IMR-90 (cell line): Measurements from ENCODE around the gene CFAP206. TPM values are rescaled to one million over a fixed set of nuclear protein-coding genes. Genes with fewer than 3 reads are reported as not detected.
A peak's percentile ranks its signal among the peaks of the same experiment; 100 is the strongest.

Experiments used
- ATAC-seq: fragments of 200-7000 bp; cut with Tn5 transposase; 2 replicates; pipeline ENCODE4 v1.9.1; 2020; ENCODE audit warnings: low read depth, mild to moderate bottlenecking, moderate library complexity
- BruUV-seq: library from RNA; stranded (reverse); fragments of 400-500 nt; replicated peaks from 2 replicates; lab custom pipeline; 2021; lab: Mats Ljungman, UMichigan
- CTCF ChIA-PET: fragments of 300-600 bp; formaldehyde crosslinking; extraction: SDS; loops from one replicate; lab custom pipeline; 2021; ENCODE audit warnings: antibody characterized with exemption; lab: Yijun Ruan, JAX
- POLR2A ChIA-PET: fragments of 300-600 bp; sonication (Branson Sonifier 250); formaldehyde crosslinking; loops from one replicate; lab custom pipeline; 2022; ENCODE audit warnings: antibody characterized with exemption; ENCODE audit not compliant: unreplicated experiment; lab: Charles Lee
- DNase-seq: peaks from one replicate; pipeline ENCODE4 v3.0.0; 2013
- H2AFZ ChIP-seq: replicated peaks from 2 replicates; pipeline ENCODE3; 2013; ENCODE audit warnings: low read length, mild to moderate bottlenecking; ENCODE audit not compliant: poor library complexity
- H2AK5ac ChIP-seq: 2 replicates; pipeline ENCODE4 v1.6.1; 2013; ENCODE audit warnings: low read depth, low read length, inconsistent platforms
- H2AK9ac ChIP-seq: replicated peaks from 2 replicates; pipeline ENCODE3; 2013; ENCODE audit warnings: mild to moderate bottlenecking, low read depth, low read length, moderate library complexity; ENCODE audit not compliant: poor library complexity
- H2BK120ac ChIP-seq: 2 replicates; pipeline ENCODE4 v1.6.1; 2013; ENCODE audit warnings: low read depth, low read length, inconsistent platforms
- H2BK15ac ChIP-seq: 3 replicates; pipeline ENCODE4 v1.6.1; 2013; ENCODE audit warnings: low read depth, low read length, inconsistent platforms
- H2BK20ac ChIP-seq: 2 replicates; pipeline ENCODE4 v1.6.1; 2013; ENCODE audit warnings: low read depth, mild to moderate bottlenecking, inconsistent platforms, low read length, moderate library complexity
- H2BK5ac ChIP-seq: 2 replicates; pipeline ENCODE4 v1.6.1; 2013; ENCODE audit warnings: mild to moderate bottlenecking, low read depth, low read length, inconsistent platforms; ENCODE audit not compliant: poor library complexity, severe bottlenecking
- H3K14ac ChIP-seq: replicated peaks from 2 replicates; pipeline ENCODE4 v1.6.1; 2013; ENCODE audit warnings: low read depth, low read length, inconsistent platforms
- H3K18ac ChIP-seq: 2 replicates; pipeline ENCODE4 v1.6.1; 2013; ENCODE audit warnings: low read depth, low read length, control low read depth
- H3K23ac ChIP-seq: 2 replicates; pipeline ENCODE4 v1.6.1; 2013; ENCODE audit warnings: low read depth, low read length, inconsistent platforms
- H3K27ac ChIP-seq: 2 replicates; pipeline ENCODE4 v1.5.1; 2013; ENCODE audit warnings: mild to moderate bottlenecking, control low read depth, low read length; ENCODE audit not compliant: insufficient read depth
- H3K27me3 ChIP-seq: 2 replicates; pipeline ENCODE4 v1.6.1; 2013; ENCODE audit warnings: low read length; ENCODE audit not compliant: control insufficient read depth, insufficient read depth
- H3K36me3 ChIP-seq: 2 replicates; pipeline ENCODE4 v1.6.1; 2013; ENCODE audit warnings: low read length, mixed read lengths; ENCODE audit not compliant: control insufficient read depth, insufficient read depth
- H3K4ac ChIP-seq: 2 replicates; pipeline ENCODE4 v1.6.1; 2013; ENCODE audit warnings: low read depth, low read length, inconsistent platforms
- H3K4me1 ChIP-seq: 2 replicates; pipeline ENCODE4 v1.6.1; 2013; ENCODE audit warnings: low read length, mixed read lengths; ENCODE audit not compliant: control insufficient read depth, insufficient read depth
- H3K4me2 ChIP-seq: 2 replicates; pipeline ENCODE4 v1.6.1; 2013; ENCODE audit warnings: low read depth, mild to moderate bottlenecking, control low read depth, low read length, moderate library complexity
- H3K4me3 ChIP-seq: 2 replicates; pipeline ENCODE4 v1.5.1; 2013; ENCODE audit warnings: low read depth, mild to moderate bottlenecking, control low read depth, low read length, moderate library complexity; ENCODE audit not compliant: insufficient read depth
- H3K56ac ChIP-seq: 2 replicates; pipeline ENCODE4 v1.6.1; 2013; ENCODE audit warnings: low read length, inconsistent platforms; ENCODE audit not compliant: insufficient read depth; ENCODE audit errors: extremely low read depth
- H3K79me1 ChIP-seq, 2 experiments: 2 replicates each; pipeline ENCODE4 v1.6.1; 2013; ENCODE audit warnings: low read length in 2 of 2, inconsistent platforms in 1 of 2, low read depth in 1 of 2
- H3K9ac ChIP-seq: 2 replicates; pipeline ENCODE4 v1.6.1; 2013; ENCODE audit warnings: low read depth, low read length, control low read depth
- H3K9me1 ChIP-seq: 2 replicates; pipeline ENCODE4 v1.6.1; 2013; ENCODE audit warnings: low read length, inconsistent platforms; ENCODE audit not compliant: insufficient read depth
- H3K9me3 ChIP-seq: 2 replicates; pipeline ENCODE4 v1.6.1; 2013; ENCODE audit warnings: low read length; ENCODE audit not compliant: control insufficient read depth, insufficient read depth
- H4K20me1 ChIP-seq: 2 replicates; pipeline ENCODE4 v1.6.1; 2013; ENCODE audit warnings: low read length, inconsistent platforms; ENCODE audit not compliant: insufficient read depth
- H4K5ac ChIP-seq: 2 replicates; pipeline ENCODE4 v1.6.1; 2013; ENCODE audit warnings: mild to moderate bottlenecking, low read depth, low read length, control low read depth
- H4K8ac ChIP-seq, 2 experiments: 2 replicates each; pipeline ENCODE4 v1.6.1; 2013; ENCODE audit warnings: low read depth in 2 of 2, low read length in 2 of 2, control low read depth in 1 of 2, inconsistent platforms in 1 of 2
- H4K91ac ChIP-seq: 2 replicates; pipeline ENCODE4 v1.6.1; 2013; ENCODE audit warnings: low read depth, low read length, inconsistent platforms; ENCODE audit not compliant: insufficient read depth
- SMC3 ChIP-seq: fragments of 150-350 bp; IDR thresholded peaks from 2 replicates; pipeline ENCODE4 v1.6.1; 2016; ENCODE audit warnings: low read depth, mild to moderate bottlenecking, antibody characterized with exemption, low read length, moderate library complexity
- USF2 ChIP-seq: fragments of 150-350 bp; IDR thresholded peaks from 2 replicates; pipeline ENCODE4 v1.6.1; 2017; ENCODE audit warnings: mild to moderate bottlenecking, antibody characterized with exemption, low read length, low read depth
- WGBS, 2 experiments: methylation state at CpG; one replicate each; pipeline versions ENCODE4 v1.1.5 to v1.1.7; 2013; ENCODE audit warnings: missing lambda C conversion rate in 2 of 2; ENCODE audit not compliant: insufficient read length in 1 of 2; ENCODE audit errors: extremely low coverage in 2 of 2; 5-methylcytosine and 5-hydroxymethylcytosine counted together
- dilution Hi-C: fragments of 300-500 bp; cut with HindIII; formaldehyde crosslinking; loops from one replicate; pipeline ENCODE4 v1.14.3; 2018; ENCODE audit warnings: low sequenced_read_pairs; ENCODE audit not compliant: unreplicated experiment
- in situ Hi-C: fragments of 300-500 bp; cut with MboI; formaldehyde crosslinking; loops from 3 replicates; pipeline ENCODE4 v1.14.3; 2019; ENCODE audit warnings: low sequenced_read_pairs, inconsistent platforms, mixed read lengths
- intact Hi-C: fragments of 100-400 bp; cut with micrococcal nuclease; formaldehyde crosslinking; loops from 2 replicates; pipeline ENCODE4 v1.10.0; 2022
- microRNA-seq, 2 experiments: library from miRNA; stranded (forward) in 1 of 2; unstranded in 1 of 2; fragments of 10-50 nt in 1 of 2; fragments of <30 nt in 1 of 2; gene quantifications in 1 of 2; microRNA quantifications in 1 of 2; one replicate each; pipeline versions ENCODE3 to v1.1.0; 2013 to 2020; ENCODE audit not compliant: insufficient read depth in 1 of 2, insufficient read length in 1 of 2, unreplicated experiment in 1 of 2
- polyA plus RNA-seq, 3 experiments: library from polyadenylated mRNA; depleted of rRNA; stranded (reverse); fragments of >200 nt; gene quantifications; 2 replicates each; pipeline ENCODE4 v1.2.3, GENCODE V29; 2012; ENCODE audit warnings: low replicate concordance in 1 of 3
- small RNA-seq, 5 experiments: library from RNA; depleted of rRNA; stranded (forward); fragments of <200 nt; gene quantifications; one replicate each; pipeline ENCODE3, GENCODE V24; 2012
- total RNA-seq: library from RNA; depleted of rRNA; stranded (reverse); fragments of >200 nt; gene quantifications from 2 replicates; pipeline ENCODE4 v1.2.3, GENCODE V29; 2012; rRNA removed

The CFAP206 gene
- total and polyA plus RNA-seq, 2 of the 4 experiments (the other 2 are of a cell fraction) = under 0.01 to 0.09 TPM

GRCh38 chr6:87504441-87504840 lies 96.7 kb downstream of the CFAP206 start:
- Histone ChIP-seq H2BK5ac (no peak overlapping the region), H3K36me3 (peaks cover 16% of the 10 kb centered on the region), H3K27me3 (no peaks in the 10 kb centered on the region), H3K79me1 (peaks cover 3 to 7% of the 10 kb centered on the region in 2 experiments; a peak in 2 of 4 replicates), H3K18ac (peak overlapping the region; percentile 57; the same call in 1 of the 2 replicates), H3K4me3 (no peak overlapping the region), H4K8ac (no peak overlapping the region), H3K23ac (no peak overlapping the region), H3K4me2 (no peak overlapping the region), H2BK15ac (no peak overlapping the region), H3K14ac (no peak overlapping the region), H2BK20ac (no peak overlapping the region), H3K9me1 (no peaks in the 10 kb centered on the region), H3K9me3 (no peaks in the 10 kb centered on the region), H3K9ac (no peak overlapping the region), H3K4ac (no peak overlapping the region), H2AFZ (no peak overlapping the region), H3K56ac (no peak overlapping the region), H4K5ac (no peak overlapping the region), H2AK9ac (no peak overlapping the region), H2BK120ac (no peak overlapping the region), H3K27ac (no peak overlapping the region), H4K91ac (no peak overlapping the region), H2AK5ac (no peak overlapping the region), H4K20me1 (no peaks in the 10 kb centered on the region), H3K4me1 (no peaks in the 10 kb centered on the region)
- in situ Hi-C loops (no loop called here), intact Hi-C loops (no loop called here), dilution Hi-C loops (no loop called here)
- TF ChIP-seq USF2 = peak; percentile 19; the same call in 1 of the 2 replicates
- no peak for TF ChIP-seq SMC3
- ATAC-seq = no peak
- DNase-seq = peak; percentile 32
- no CpG with 5 or more reads among the region's 1 CpG for WGBS, 2 experiments
- no TSS peak for BruUV-seq
- POLR2A ChIA-PET = no interaction called here
- CTCF ChIA-PET = no interaction called here

Small RNA genes within 50 kb of the gene (microRNA-seq; reads per million reads assigned to microRNA genes)
- gene AL049697.2 (ENCODE audit: insufficient read depth, insufficient read length) = not detected
- gene RNU6-444P (ENCODE audit: insufficient read depth, insufficient read length) = not detected

Small RNA genes within 50 kb of the gene (small RNA-seq; reads per million reads assigned to genes)
- gene AL049697.2 = 0 reads per million in 5 experiments
- 0 to 1.2 (median 0) reads per million in 5 experiments for gene RNU6-444P

Other genes starting within 250 kb of the CFAP206 start
- 3.6 and 5.3 TPM in 2 replicates for gene SMIM8, start 85.4 kb upstream of the CFAP206 start, total RNA-seq
- gene SMIM8, start 85.4 kb upstream of the CFAP206 start, polyA plus RNA-seq (2012; rRNA removed) = 2.0 and 2.7 TPM in 2 replicates
- gene GJB7, start 78.7 kb upstream of the CFAP206 start, total RNA-seq = not detected in 2 replicates
- not detected in 2 replicates for gene GJB7, start 78.7 kb upstream of the CFAP206 start, polyA plus RNA-seq (2012; rRNA removed)
- 0.90 and 1.7 TPM in 2 replicates for gene C6orf163, start 63.2 kb upstream of the CFAP206 start, total RNA-seq
- gene C6orf163, start 63.2 kb upstream of the CFAP206 start, polyA plus RNA-seq (2012; rRNA removed) = 0.43 and 0.55 TPM in 2 replicates
- 9.7 and 14.4 TPM in 2 replicates for gene SLC35A1, start 65.0 kb downstream of the CFAP206 start, total RNA-seq
- gene SLC35A1, start 65.0 kb downstream of the CFAP206 start, polyA plus RNA-seq (2012; rRNA removed) = 10.0 and 12.4 TPM in 2 replicates
- 33.0 and 56.9 TPM in 2 replicates for gene RARS2, start 182.0 kb downstream of the CFAP206 start, total RNA-seq
- 16.2 and 19.9 TPM in 2 replicates for gene RARS2, start 182.0 kb downstream of the CFAP206 start, polyA plus RNA-seq (2012; rRNA removed)
- gene ORC3, start 182.2 kb downstream of the CFAP206 start, total RNA-seq = 30.6 and 33.1 TPM in 2 replicates
- 17.8 and 22.3 TPM in 2 replicates for gene ORC3, start 182.2 kb downstream of the CFAP206 start, polyA plus RNA-seq (2012; rRNA removed)